HCT116 (cell line): ENCODE data around the gene DUXA. TPM values are rescaled to one million over a fixed set of nuclear protein-coding genes. Genes with fewer than 3 reads are reported as not detected.

Experiments
- ATAC-seq: fragments of 200-7000 bp; cut with Tn5 transposase; 2 replicates; pipeline ENCODE4 v1.9.1; 2020; ENCODE audit warnings: mild to moderate bottlenecking, moderate library complexity
- BruUV-seq: library from RNA; stranded (reverse); fragments of 400-500 nt; replicated peaks from 2 replicates; lab custom pipeline; 2021; lab: Mats Ljungman, UMichigan
- CTCF ChIA-PET: fragments of 300-600 bp; sonication (Branson Sonifier 250); formaldehyde crosslinking; loops from one replicate; lab custom pipeline; 2021; ENCODE audit warnings: antibody characterized with exemption; lab: Charles Lee
- POLR2A ChIA-PET: fragments of 300-600, 350-600 bp; sonication (Branson Sonifier 250); formaldehyde crosslinking; loops from one replicate; lab custom pipeline; 2021; ENCODE audit warnings: antibody characterized with exemption; lab: Charles Lee
- RAD21 ChIA-PET, 2 experiments: fragments of 300-600 bp; sonication (Branson Sonifier 250); formaldehyde crosslinking; loops; one replicate each; lab custom pipeline; 2023; ENCODE audit warnings: low total read pairs in 2 of 2; ENCODE audit not compliant: uncharacterized antibody in 2 of 2, unreplicated experiment in 2 of 2, low non-redundant PET in 1 of 2; lab: Charles Lee
- DNase-seq: peaks from one replicate; pipeline ENCODE4 v3.0.0-alpha.2; 2010; ENCODE audit warnings: low read depth, low spot score
- H2AFZ ChIP-seq: fragments of 200-600 bp; shearing (Covaris generic), sonication (generic); 2 replicates; pipeline ENCODE4 v1.6.1; 2017; ENCODE audit warnings: low read depth, mixed run types, mixed read lengths, antibody characterized with exemption, low read length; ENCODE audit not compliant: poor library complexity, severe bottlenecking
- H3K27ac ChIP-seq: 2 replicates; pipeline ENCODE4 v1.5.1; 2012; ENCODE audit warnings: low read depth, low read length
- H3K27me3 ChIP-seq: fragments of 200-600 bp; sonication (generic); 2 replicates; pipeline ENCODE4 v1.6.1; 2016; ENCODE audit warnings: mixed run types, low read length, mixed read lengths; ENCODE audit not compliant: insufficient read depth
- H3K36me3 ChIP-seq, 2 experiments: fragments of 200-500 bp in 1 of 2; fragments of 200-600 bp in 1 of 2; sonication (Bioruptor generic) in 1 of 2; sonication (generic) in 1 of 2; 2 replicates each; pipeline versions ENCODE4 v1.5.1 to v1.6.1; 2014 to 2016; ENCODE audit warnings: low read length in 2 of 2, inconsistent platforms in 1 of 2, mixed read lengths in 1 of 2, mixed run types in 1 of 2; ENCODE audit not compliant: insufficient read depth in 2 of 2, control insufficient read depth in 1 of 2
- H3K4me1 ChIP-seq, 2 experiments: fragments of 200-600 bp in 1 of 2; sonication (generic) in 1 of 2; 2 replicates each; pipeline versions ENCODE4 v1.5.1 to v1.6.1; 2012 to 2017; ENCODE audit warnings: low read length in 2 of 2, inconsistent platforms in 1 of 2, mild to moderate bottlenecking in 1 of 2, mixed read lengths in 1 of 2, mixed run types in 1 of 2, moderate library complexity in 1 of 2; ENCODE audit not compliant: insufficient read depth in 2 of 2, control insufficient read depth in 1 of 2
- H3K4me2 ChIP-seq: fragments of 200-600 bp; sonication (generic); 2 replicates; pipeline ENCODE4 v1.6.1; 2017; ENCODE audit warnings: mixed run types, low read length, mixed read lengths
- H3K4me3 ChIP-seq, 2 experiments: fragments of 200-600 bp in 1 of 2; sonication (generic) in 1 of 2; replicated peaks in 1 of 2; 2 replicates each; pipeline ENCODE4 v1.5.1; 2011 to 2016; ENCODE audit warnings: low read length in 2 of 2, control low read depth in 1 of 2, low read depth in 1 of 2, mild to moderate bottlenecking in 1 of 2, mixed read lengths in 1 of 2, mixed run types in 1 of 2
- H3K79me2 ChIP-seq: fragments of 200-600 bp; sonication (generic); 2 replicates; pipeline ENCODE4 v1.6.1; 2017; ENCODE audit warnings: mild to moderate bottlenecking, mixed run types, low read length, moderate library complexity, mixed read lengths; ENCODE audit not compliant: insufficient read depth
- H3K9ac ChIP-seq: fragments of 200-600 bp; sonication (generic); 2 replicates; pipeline ENCODE4 v1.6.1; 2016; ENCODE audit warnings: low read length, mixed read lengths
- H3K9me2 ChIP-seq: fragments of 200-600 bp; sonication (generic), shearing (Covaris generic); 2 replicates; pipeline ENCODE4 v1.6.1; 2017; ENCODE audit warnings: mixed run types, mild to moderate bottlenecking, moderate library complexity; ENCODE audit not compliant: insufficient read depth
- H3K9me3 ChIP-seq, 2 experiments: fragments of 200-500 bp in 1 of 2; fragments of 200-600 bp in 1 of 2; sonication (Bioruptor generic) in 1 of 2; sonication (generic) in 1 of 2; 2 replicates each; pipeline ENCODE4 v1.6.1; 2014 to 2017; ENCODE audit warnings: low read length in 2 of 2, mixed read lengths in 2 of 2, inconsistent platforms in 1 of 2, low read depth in 1 of 2, mild to moderate bottlenecking in 1 of 2, mixed run types in 1 of 2, moderate library complexity in 1 of 2; ENCODE audit not compliant: control insufficient read depth in 1 of 2, insufficient read depth in 1 of 2
- H4K20me1 ChIP-seq: fragments of 200-600 bp; sonication (generic), shearing (Covaris generic); 2 replicates; pipeline ENCODE4 v1.6.1; 2017; ENCODE audit warnings: mixed run types, mild to moderate bottlenecking, moderate library complexity; ENCODE audit not compliant: insufficient read depth
- ELF1 ChIP-seq: IDR thresholded peaks from 2 replicates; pipeline ENCODE4 v1.6.1; 2012; ENCODE audit warnings: low read depth, borderline replicate concordance
- EZH2 ChIP-seq: fragments of 200-600 bp; sonication (generic); IDR thresholded peaks from 2 replicates; pipeline ENCODE4 v1.6.1; 2017; ENCODE audit warnings: antibody characterized with exemption, mixed run types
- EZH2phosphoT487 ChIP-seq: fragments of 200-600 bp; IDR thresholded peaks from 2 replicates; pipeline ENCODE4 v1.6.1; 2018; ENCODE audit warnings: antibody characterized with exemption, borderline replicate concordance
- FOSL1 ChIP-seq: IDR thresholded peaks from 2 replicates; pipeline ENCODE4 v1.6.1; 2012; ENCODE audit warnings: low read depth
- JUND ChIP-seq: IDR thresholded peaks from 2 replicates; pipeline ENCODE4 v1.6.1; 2012
- MAX ChIP-seq: IDR thresholded peaks from 2 replicates; pipeline ENCODE4 v1.6.1; 2012
- POLR2A ChIP-seq: IDR thresholded peaks from 2 replicates; pipeline ENCODE4 v1.7.0; 2011; ENCODE audit warnings: borderline replicate concordance; ENCODE audit not compliant: insufficient read depth, insufficient read length; ENCODE audit errors: extremely low read depth
- POLR2AphosphoS5 ChIP-seq: IDR thresholded peaks from 2 replicates; pipeline ENCODE4 v1.6.1; 2011; ENCODE audit warnings: mild to moderate bottlenecking, low read depth, low read length, moderate library complexity
- RAD21 ChIP-seq: IDR thresholded peaks from 2 replicates; pipeline ENCODE4 v1.6.1; 2012; ENCODE audit warnings: low read depth, mild to moderate bottlenecking
- SIN3A ChIP-seq: IDR thresholded peaks from 2 replicates; pipeline ENCODE4 v1.6.1; 2012; ENCODE audit warnings: low read depth
- SP1 ChIP-seq: IDR thresholded peaks from 2 replicates; pipeline ENCODE4 v1.6.1; 2012; ENCODE audit warnings: low read depth
- SRF ChIP-seq: IDR thresholded peaks from 2 replicates; pipeline ENCODE4 v1.6.1; 2012; ENCODE audit warnings: low read depth
- TCF7L2 ChIP-seq: IDR thresholded peaks from 2 replicates; pipeline ENCODE4 v1.7.0; 2011; ENCODE audit warnings: borderline replicate concordance, inconsistent platforms; ENCODE audit not compliant: insufficient read depth, insufficient read length; ENCODE audit errors: extremely low read depth
- YY1 ChIP-seq: IDR thresholded peaks from 2 replicates; pipeline ENCODE4 v1.6.1; 2011; ENCODE audit warnings: low read length, low read depth, moderate library complexity, mild to moderate bottlenecking; ENCODE audit not compliant: insufficient replicate concordance; ENCODE audit errors: extremely low read depth
- ZBTB33 ChIP-seq: IDR thresholded peaks from 2 replicates; pipeline ENCODE4 v1.6.1; 2011; ENCODE audit warnings: mild to moderate bottlenecking, low read length, moderate library complexity; ENCODE audit not compliant: insufficient replicate concordance; ENCODE audit errors: extremely low read depth
- ZFX ChIP-seq: fragments of 450-650 bp; IDR thresholded peaks from 2 replicates; pipeline ENCODE4 v1.6.1; 2017
- ZNF274 ChIP-seq: fragments of 200-500 bp; sonication (Bioruptor generic); IDR thresholded peaks from 2 replicates; pipeline ENCODE4 v1.6.1; 2014; ENCODE audit warnings: mild to moderate bottlenecking, low read depth, low read length, inconsistent platforms
- intact Hi-C: fragments of 100-400 bp; cut with micrococcal nuclease; formaldehyde crosslinking; loops from 2 replicates; pipeline ENCODE4 v1.10.0; 2022
- total RNA-seq: library from RNA; stranded (reverse); gene quantifications from one replicate; pipeline ENCODE4 v1.2.1, GENCODE V29; 2021; ENCODE audit not compliant: unreplicated experiment
- TF ChIP-seq, protein P1 (sequence below): IDR thresholded peaks from 2 replicates; pipeline ENCODE4 v1.6.1; 2012
- TF ChIP-seq, protein P2 (sequence below), 3 experiments: fragments of 200-600 bp in 1 of 3; sonication (generic) in 1 of 3; IDR thresholded peaks in 2 of 3; conservative IDR thresholded peaks in 1 of 3; 2 replicates each; pipeline ENCODE4 v1.5.1; 2012 to 2017; ENCODE audit warnings: low read depth in 2 of 3, low read length in 2 of 3, antibody characterized with exemption in 1 of 3, borderline replicate concordance in 1 of 3, control low read depth in 1 of 3, mild to moderate bottlenecking in 1 of 3, mixed read lengths in 1 of 3, mixed run types in 1 of 3, moderate library complexity in 1 of 3; ENCODE audit not compliant: insufficient read depth in 1 of 3
- TF ChIP-seq, protein P3 (sequence below): IDR thresholded peaks from 2 replicates; pipeline ENCODE4 v1.6.1; 2012; ENCODE audit warnings: low read depth

The DUXA gene
- total RNA-seq, 1 experiment from 2014 or later: not detected

GRCh38 chr19:57105976-57106721 lies 61.1 kb downstream of the DUXA start:
- Histone ChIP-seq H3K9me2 (no peaks in the 10 kb centered on the region), H3K9ac (no peak overlapping the region), H3K27me3 (no peaks in the 10 kb centered on the region), H4K20me1 (no peaks in the 10 kb centered on the region), H3K27ac (no peak overlapping the region), H2AFZ (no peak overlapping the region), H3K79me2 (no peaks in the 10 kb centered on the region), H3K9me3 (peaks cover 4 to 16% of the 10 kb centered on the region in 2 experiments; a peak in 2 of 4 replicates), H3K4me2 (no peak overlapping the region), H3K4me1 (no peaks in the 10 kb centered on the region), H3K36me3 (no peaks in the 10 kb centered on the region), H3K4me3 (no peak overlapping the region)
- ChIA-PET RAD21 (no interaction called here), CTCF (no interaction called here), POLR2A (no interaction called here)
- DNase-seq: no peak
- intact Hi-C loops: no loop called here
- no peak for ATAC-seq
- no peak for TF ChIP-seq TCF7L2
- TF ChIP-seq, protein P1, sequence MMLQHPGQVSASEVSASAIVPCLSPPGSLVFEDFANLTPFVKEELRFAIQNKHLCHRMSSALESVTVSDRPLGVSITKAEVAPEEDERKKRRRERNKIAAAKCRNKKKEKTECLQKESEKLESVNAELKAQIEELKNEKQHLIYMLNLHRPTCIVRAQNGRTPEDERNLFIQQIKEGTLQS: no peak
- TF ChIP-seq RAD21: no peak
- no peak for TF ChIP-seq YY1
- no peak for TF ChIP-seq ELF1
- TF ChIP-seq, protein P2, sequence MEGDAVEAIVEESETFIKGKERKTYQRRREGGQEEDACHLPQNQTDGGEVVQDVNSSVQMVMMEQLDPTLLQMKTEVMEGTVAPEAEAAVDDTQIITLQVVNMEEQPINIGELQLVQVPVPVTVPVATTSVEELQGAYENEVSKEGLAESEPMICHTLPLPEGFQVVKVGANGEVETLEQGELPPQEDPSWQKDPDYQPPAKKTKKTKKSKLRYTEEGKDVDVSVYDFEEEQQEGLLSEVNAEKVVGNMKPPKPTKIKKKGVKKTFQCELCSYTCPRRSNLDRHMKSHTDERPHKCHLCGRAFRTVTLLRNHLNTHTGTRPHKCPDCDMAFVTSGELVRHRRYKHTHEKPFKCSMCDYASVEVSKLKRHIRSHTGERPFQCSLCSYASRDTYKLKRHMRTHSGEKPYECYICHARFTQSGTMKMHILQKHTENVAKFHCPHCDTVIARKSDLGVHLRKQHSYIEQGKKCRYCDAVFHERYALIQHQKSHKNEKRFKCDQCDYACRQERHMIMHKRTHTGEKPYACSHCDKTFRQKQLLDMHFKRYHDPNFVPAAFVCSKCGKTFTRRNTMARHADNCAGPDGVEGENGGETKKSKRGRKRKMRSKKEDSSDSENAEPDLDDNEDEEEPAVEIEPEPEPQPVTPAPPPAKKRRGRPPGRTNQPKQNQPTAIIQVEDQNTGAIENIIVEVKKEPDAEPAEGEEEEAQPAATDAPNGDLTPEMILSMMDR (IDR thresholded peaks at IDR 0.05 in 2 of 3, conservative IDR thresholded peaks at IDR 0.05 in 1 of 3; ENCODE audit: borderline replicate concordance in 1 of 3, insufficient read depth in 1 of 3, low read depth in 2 of 3, low read length in 2 of 3): no peak
- TF ChIP-seq ZFX: no peak
- no peak for TF ChIP-seq SRF
- TF ChIP-seq EZH2phosphoT487: no peak
- no peak for TF ChIP-seq SP1
- TF ChIP-seq, protein P3, sequence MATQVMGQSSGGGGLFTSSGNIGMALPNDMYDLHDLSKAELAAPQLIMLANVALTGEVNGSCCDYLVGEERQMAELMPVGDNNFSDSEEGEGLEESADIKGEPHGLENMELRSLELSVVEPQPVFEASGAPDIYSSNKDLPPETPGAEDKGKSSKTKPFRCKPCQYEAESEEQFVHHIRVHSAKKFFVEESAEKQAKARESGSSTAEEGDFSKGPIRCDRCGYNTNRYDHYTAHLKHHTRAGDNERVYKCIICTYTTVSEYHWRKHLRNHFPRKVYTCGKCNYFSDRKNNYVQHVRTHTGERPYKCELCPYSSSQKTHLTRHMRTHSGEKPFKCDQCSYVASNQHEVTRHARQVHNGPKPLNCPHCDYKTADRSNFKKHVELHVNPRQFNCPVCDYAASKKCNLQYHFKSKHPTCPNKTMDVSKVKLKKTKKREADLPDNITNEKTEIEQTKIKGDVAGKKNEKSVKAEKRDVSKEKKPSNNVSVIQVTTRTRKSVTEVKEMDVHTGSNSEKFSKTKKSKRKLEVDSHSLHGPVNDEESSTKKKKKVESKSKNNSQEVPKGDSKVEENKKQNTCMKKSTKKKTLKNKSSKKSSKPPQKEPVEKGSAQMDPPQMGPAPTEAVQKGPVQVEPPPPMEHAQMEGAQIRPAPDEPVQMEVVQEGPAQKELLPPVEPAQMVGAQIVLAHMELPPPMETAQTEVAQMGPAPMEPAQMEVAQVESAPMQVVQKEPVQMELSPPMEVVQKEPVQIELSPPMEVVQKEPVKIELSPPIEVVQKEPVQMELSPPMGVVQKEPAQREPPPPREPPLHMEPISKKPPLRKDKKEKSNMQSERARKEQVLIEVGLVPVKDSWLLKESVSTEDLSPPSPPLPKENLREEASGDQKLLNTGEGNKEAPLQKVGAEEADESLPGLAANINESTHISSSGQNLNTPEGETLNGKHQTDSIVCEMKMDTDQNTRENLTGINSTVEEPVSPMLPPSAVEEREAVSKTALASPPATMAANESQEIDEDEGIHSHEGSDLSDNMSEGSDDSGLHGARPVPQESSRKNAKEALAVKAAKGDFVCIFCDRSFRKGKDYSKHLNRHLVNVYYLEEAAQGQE: no peak
- no peak for TF ChIP-seq POLR2A
- no peak for TF ChIP-seq FOSL1
- no peak for TF ChIP-seq SIN3A
- TF ChIP-seq JUND: no peak
- no peak for TF ChIP-seq ZBTB33
- TF ChIP-seq ZNF274: no peak
- no peak for TF ChIP-seq POLR2AphosphoS5
- no peak for TF ChIP-seq MAX
- no peak for TF ChIP-seq EZH2
- no TSS peak for BruUV-seq
